ENCODE data around the gene GTF2A2.

DNA sequence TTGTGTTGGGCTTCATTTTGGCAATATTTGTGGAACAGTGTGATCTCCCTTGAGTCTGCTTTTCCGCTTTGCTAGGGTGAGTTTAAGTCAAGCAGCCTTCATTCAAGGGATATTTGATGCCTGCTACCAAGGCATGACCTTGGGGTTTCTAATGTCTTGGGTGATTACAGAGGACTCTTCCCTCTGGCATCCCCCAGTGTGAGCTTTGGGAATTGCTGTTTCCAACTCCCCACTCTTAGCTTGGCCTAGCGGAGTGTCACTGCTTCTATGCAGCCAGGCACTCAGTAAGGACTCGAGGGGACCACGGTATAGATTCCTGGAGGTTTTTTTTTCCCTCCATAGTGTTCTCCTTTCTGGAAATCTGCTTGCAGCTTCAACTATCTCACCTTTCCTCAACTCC lies 24.6 kb downstream of the GTF2A2 start:
- TF ChIP-seq, protein P1, sequence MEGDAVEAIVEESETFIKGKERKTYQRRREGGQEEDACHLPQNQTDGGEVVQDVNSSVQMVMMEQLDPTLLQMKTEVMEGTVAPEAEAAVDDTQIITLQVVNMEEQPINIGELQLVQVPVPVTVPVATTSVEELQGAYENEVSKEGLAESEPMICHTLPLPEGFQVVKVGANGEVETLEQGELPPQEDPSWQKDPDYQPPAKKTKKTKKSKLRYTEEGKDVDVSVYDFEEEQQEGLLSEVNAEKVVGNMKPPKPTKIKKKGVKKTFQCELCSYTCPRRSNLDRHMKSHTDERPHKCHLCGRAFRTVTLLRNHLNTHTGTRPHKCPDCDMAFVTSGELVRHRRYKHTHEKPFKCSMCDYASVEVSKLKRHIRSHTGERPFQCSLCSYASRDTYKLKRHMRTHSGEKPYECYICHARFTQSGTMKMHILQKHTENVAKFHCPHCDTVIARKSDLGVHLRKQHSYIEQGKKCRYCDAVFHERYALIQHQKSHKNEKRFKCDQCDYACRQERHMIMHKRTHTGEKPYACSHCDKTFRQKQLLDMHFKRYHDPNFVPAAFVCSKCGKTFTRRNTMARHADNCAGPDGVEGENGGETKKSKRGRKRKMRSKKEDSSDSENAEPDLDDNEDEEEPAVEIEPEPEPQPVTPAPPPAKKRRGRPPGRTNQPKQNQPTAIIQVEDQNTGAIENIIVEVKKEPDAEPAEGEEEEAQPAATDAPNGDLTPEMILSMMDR (IDR thresholded peaks at IDR 0.05) = no peak
- no peak for TF ChIP-seq POLR2A (IDR thresholded peaks at IDR 0.05)
